SU-DHL-6 (cell line): ENCODE results near the gene USF1.

Experiments used
- H2AFZ ChIP-seq: fragments of 200-600 bp; sonication (generic); 2 replicates; pipeline ENCODE4 v1.6.1; 2014; ENCODE audit warnings: low read depth, mild to moderate bottlenecking, moderate library complexity, mixed read lengths, antibody characterized with exemption, low read length; ENCODE audit not compliant: severe bottlenecking
- H3F3A ChIP-seq: fragments of 200-600 bp; shearing (Covaris generic); 2 replicates; pipeline ENCODE4 v1.6.0; 2016; ENCODE audit warnings: antibody characterized with exemption, mild to moderate bottlenecking; ENCODE audit not compliant: insufficient read depth
- H3K27ac ChIP-seq: fragments of 200-600 bp; sonication (generic); 2 replicates; pipeline ENCODE4 v1.5.1; 2016; ENCODE audit warnings: low read depth, mild to moderate bottlenecking, low read length, moderate library complexity, mixed read lengths
- H3K27me3 ChIP-seq: fragments of 200-600 bp; sonication (generic), shearing (Covaris generic); 2 replicates; pipeline ENCODE4 v1.6.0; 2014; ENCODE audit warnings: mild to moderate bottlenecking, low read length
- H3K36me3 ChIP-seq: fragments of 200-600 bp; sonication (generic); 2 replicates; pipeline ENCODE4 v1.6.1; 2014; ENCODE audit warnings: mild to moderate bottlenecking, low read length, mixed read lengths
- H3K4me2 ChIP-seq: fragments of 300-600, 200-600 bp; shearing (Covaris generic), sonication (generic); 2 replicates; pipeline ENCODE4 v1.6.0; 2014; ENCODE audit warnings: low read length, low read depth, mild to moderate bottlenecking; ENCODE audit not compliant: poor library complexity, severe bottlenecking
- H3K4me3 ChIP-seq: fragments of 200-600 bp; sonication (generic); 2 replicates; pipeline ENCODE4 v1.5.1; 2014; ENCODE audit warnings: antibody characterized with exemption, low read length, mild to moderate bottlenecking, mixed read lengths; ENCODE audit not compliant: insufficient read depth, poor library complexity, severe bottlenecking
- H3K79me2 ChIP-seq: fragments of 200-600 bp; sonication (generic); 2 replicates; pipeline ENCODE4 v1.6.1; 2014; ENCODE audit warnings: mild to moderate bottlenecking, low read length, moderate library complexity; ENCODE audit not compliant: insufficient read depth
- H3K9ac ChIP-seq: fragments of 200-600 bp; sonication (generic); 2 replicates; pipeline ENCODE4 v1.7.0; 2014; ENCODE audit warnings: mild to moderate bottlenecking, low read length
- H3K9me2 ChIP-seq: fragments of 200-600 bp; sonication (generic); replicated peaks from 2 replicates; pipeline ENCODE4 v1.6.1; 2014; ENCODE audit warnings: low read length; ENCODE audit not compliant: insufficient read depth
- H3K9me3 ChIP-seq: fragments of 200-600 bp; sonication (generic); 2 replicates; pipeline ENCODE4 v1.6.1; 2014; ENCODE audit warnings: low read length, mixed read lengths; ENCODE audit not compliant: insufficient read depth
- H4K20me1 ChIP-seq: fragments of 200-600 bp; sonication (generic); 2 replicates; pipeline ENCODE4 v1.6.1; 2014; ENCODE audit warnings: low read depth, mild to moderate bottlenecking, antibody characterized with exemption, low read length, moderate library complexity, mixed read lengths
- EZH2phosphoT487 ChIP-seq: fragments of 200-600 bp; sonication (generic), shearing (Covaris generic); conservative IDR thresholded peaks from 2 replicates; pipeline ENCODE4 v1.6.1; 2018; ENCODE audit warnings: mild to moderate bottlenecking, antibody characterized with exemption, low read length, moderate library complexity, mixed read lengths
- TF ChIP-seq, protein P1 (sequence below): fragments of 200-600 bp; sonication (generic); IDR thresholded peaks from one replicate; pipeline ENCODE4 v1.5.1; 2017; ENCODE audit warnings: antibody characterized with exemption, mild to moderate bottlenecking, low read length, moderate library complexity; ENCODE audit not compliant: insufficient read depth, poor library complexity, severe bottlenecking

Gene USF1

DNA sequence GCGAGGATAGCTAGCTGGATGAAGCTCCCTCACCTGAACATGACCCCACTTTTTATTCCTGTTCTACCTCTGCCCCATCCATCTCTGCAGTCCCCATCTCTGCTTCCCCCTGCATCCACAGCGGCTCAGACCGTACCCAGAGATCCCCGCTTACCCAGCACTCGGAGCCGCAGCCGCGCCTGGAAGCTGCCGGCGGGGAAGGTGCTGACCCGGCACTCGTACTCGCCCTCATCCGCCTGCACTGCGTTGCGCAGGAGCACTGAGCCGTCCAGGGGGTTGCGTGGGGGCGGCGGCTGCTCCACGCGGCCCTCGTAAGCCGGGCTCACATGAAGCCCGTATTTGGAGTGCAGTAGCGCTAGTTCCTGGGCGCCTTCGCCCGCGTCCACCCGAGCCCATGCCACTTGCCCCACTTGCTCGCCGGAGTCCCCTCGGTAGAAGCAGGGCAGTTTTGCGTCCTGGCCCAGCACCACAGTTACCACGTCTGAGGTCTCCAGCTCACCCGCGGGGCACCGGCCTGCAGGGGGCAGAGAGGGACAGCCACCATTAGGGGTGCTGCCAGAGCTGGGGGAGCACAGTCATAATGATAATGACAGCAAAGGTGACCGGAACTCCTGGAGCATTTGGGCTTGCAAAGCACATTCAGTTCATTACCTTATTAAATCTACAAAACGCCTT lies 33.8 kb upstream of the USF1 start:
- Histone ChIP-seq H3K27me3 (no peaks in the 10 kb centered on the region), H3K36me3 (no peaks in the 10 kb centered on the region), H3F3A (no peaks in the 10 kb centered on the region), H3K9me3 (no peaks in the 10 kb centered on the region), H3K9ac (no peak overlapping the region), H3K4me3 (no peak overlapping the region), H3K4me2 (no peak overlapping the region), H3K9me2 (no peaks in the 10 kb centered on the region), H2AFZ (no peak overlapping the region), H3K79me2 (no peaks in the 10 kb centered on the region), H4K20me1 (no peaks in the 10 kb centered on the region), H3K27ac (no peak overlapping the region)
- no peak for TF ChIP-seq EZH2phosphoT487
- TF ChIP-seq, protein P1, sequence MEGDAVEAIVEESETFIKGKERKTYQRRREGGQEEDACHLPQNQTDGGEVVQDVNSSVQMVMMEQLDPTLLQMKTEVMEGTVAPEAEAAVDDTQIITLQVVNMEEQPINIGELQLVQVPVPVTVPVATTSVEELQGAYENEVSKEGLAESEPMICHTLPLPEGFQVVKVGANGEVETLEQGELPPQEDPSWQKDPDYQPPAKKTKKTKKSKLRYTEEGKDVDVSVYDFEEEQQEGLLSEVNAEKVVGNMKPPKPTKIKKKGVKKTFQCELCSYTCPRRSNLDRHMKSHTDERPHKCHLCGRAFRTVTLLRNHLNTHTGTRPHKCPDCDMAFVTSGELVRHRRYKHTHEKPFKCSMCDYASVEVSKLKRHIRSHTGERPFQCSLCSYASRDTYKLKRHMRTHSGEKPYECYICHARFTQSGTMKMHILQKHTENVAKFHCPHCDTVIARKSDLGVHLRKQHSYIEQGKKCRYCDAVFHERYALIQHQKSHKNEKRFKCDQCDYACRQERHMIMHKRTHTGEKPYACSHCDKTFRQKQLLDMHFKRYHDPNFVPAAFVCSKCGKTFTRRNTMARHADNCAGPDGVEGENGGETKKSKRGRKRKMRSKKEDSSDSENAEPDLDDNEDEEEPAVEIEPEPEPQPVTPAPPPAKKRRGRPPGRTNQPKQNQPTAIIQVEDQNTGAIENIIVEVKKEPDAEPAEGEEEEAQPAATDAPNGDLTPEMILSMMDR: no peak

DNA sequence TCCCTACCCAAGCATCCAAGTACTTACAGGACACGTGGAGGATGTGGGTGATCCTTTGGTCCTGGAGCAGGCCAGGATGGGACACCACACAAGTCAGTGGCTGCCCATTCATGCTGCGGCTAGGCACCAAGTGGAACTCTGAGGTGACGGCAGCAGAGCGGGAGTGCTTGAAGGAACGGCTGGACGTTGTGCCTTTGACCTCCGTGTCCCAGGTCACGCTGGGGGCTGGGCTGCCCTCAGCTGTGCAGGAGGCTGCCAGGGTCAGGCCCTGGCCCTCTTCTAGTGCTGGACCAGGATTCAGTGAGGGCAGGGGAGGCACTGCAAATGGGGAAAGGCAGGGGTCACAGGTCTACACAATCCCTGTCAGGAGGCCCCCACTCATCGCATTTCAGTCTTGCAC lies 31.6 kb upstream of the USF1 start:
- Histone ChIP-seq H3K36me3 (no peaks in the 10 kb centered on the region), H3K9me2 (no peaks in the 10 kb centered on the region), H3K27ac (no peak overlapping the region), H3F3A (no peaks in the 10 kb centered on the region), H4K20me1 (no peaks in the 10 kb centered on the region), H3K4me3 (no peak overlapping the region), H3K9me3 (no peaks in the 10 kb centered on the region), H3K79me2 (no peaks in the 10 kb centered on the region), H2AFZ (no peak overlapping the region), H3K4me2 (no peak overlapping the region), H3K9ac (no peak overlapping the region), H3K27me3 (no peaks in the 10 kb centered on the region)
- TF ChIP-seq, protein P1: no peak
- TF ChIP-seq EZH2phosphoT487: no peak

DNA sequence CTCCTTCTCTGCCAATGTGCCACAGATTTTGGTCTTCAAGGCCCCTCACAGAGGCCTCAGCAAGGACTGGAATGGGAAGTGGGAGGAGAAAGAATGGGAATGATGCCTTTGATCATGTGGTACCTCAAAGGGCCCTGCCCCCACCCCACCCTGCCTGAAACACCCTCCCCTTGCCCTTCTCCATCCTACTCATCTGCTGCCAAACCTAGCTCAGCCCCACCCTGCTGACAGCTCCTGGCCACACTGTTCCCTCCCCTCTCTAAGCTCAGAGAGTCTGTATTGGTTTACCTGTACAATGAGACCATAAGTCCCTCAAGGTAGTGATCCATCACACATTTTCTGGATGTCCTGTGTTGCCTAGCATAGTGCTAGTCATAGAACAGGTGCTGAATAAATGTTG lies 30.6 kb upstream of the USF1 start:
- no peaks in the 10 kb centered on the region for H3K9me2 ChIP-seq
- H3K27me3 ChIP-seq: no peaks in the 10 kb centered on the region
- 0 out of 2 replicates have a peak, but pooled peaks cover under 1% of the 10 kb centered on the region for H3F3A ChIP-seq
- no peak for TF ChIP-seq EZH2phosphoT487
- TF ChIP-seq, protein P1: no peak
- H3K9me3 ChIP-seq: no peaks in the 10 kb centered on the region
- H3K9ac ChIP-seq: no peak overlapping the region
- no peaks in the 10 kb centered on the region for H3K36me3 ChIP-seq
- no peak overlapping the region for H3K4me2 ChIP-seq
- H3K79me2 ChIP-seq: no peaks in the 10 kb centered on the region
- H3K27ac ChIP-seq: no peak overlapping the region
- H3K4me3 ChIP-seq: no peak overlapping the region
- no peaks in the 10 kb centered on the region for H4K20me1 ChIP-seq
- no peak overlapping the region for H2AFZ ChIP-seq
